ENCODE measurements around the gene GLDC.

GRCh38 chr9:6564868-6565267 is 80.7 kb downstream of the GLDC start:
- TF ChIP-seq CTCF (conservative IDR thresholded peaks at IDR 0.05; ENCODE audit: low read length) (no peak), EZH2phosphoT487 (IDR thresholded peaks at IDR 0.05; ENCODE audit: borderline replicate concordance, low read depth, low read length) (no peak)

Data from OCI-LY7 (cell line).